Liver (tissue), 3 donors: ENCODE results near the gene MAGI1.

Source experiments
- EGR1 ChIP-seq, 2 donors: IDR thresholded peaks; 2 replicates each; pipeline ENCODE4 v1.6.1; 2016 to 2018; ENCODE audit warnings: antibody characterized with exemption in 2 of 2, low read depth in 2 of 2
- FOXA1 ChIP-seq: IDR thresholded peaks from 2 replicates; pipeline ENCODE4 v1.6.1; 2016; ENCODE audit warnings: antibody characterized with exemption
- GABPA ChIP-seq, 2 donors: IDR thresholded peaks in 1 of 2; conservative IDR thresholded peaks in 1 of 2; 2 replicates each; pipeline ENCODE4 v1.6.1; 2016; ENCODE audit warnings: antibody characterized with exemption in 2 of 2, mild to moderate bottlenecking in 1 of 2, moderate library complexity in 1 of 2
- JUND ChIP-seq, 2 donors: IDR thresholded peaks; 2 replicates each; pipeline ENCODE4 v1.6.1; 2016; ENCODE audit warnings: antibody characterized with exemption in 2 of 2
- RAD21 ChIP-seq, 2 donors: IDR thresholded peaks; 2 replicates each; pipeline ENCODE4 v1.6.1; 2016; ENCODE audit warnings: antibody characterized with exemption in 2 of 2, mild to moderate bottlenecking in 2 of 2
- RXRA ChIP-seq, 2 donors: IDR thresholded peaks; 2 replicates each; pipeline ENCODE4 v1.6.1; 2017 to 2018; ENCODE audit warnings: antibody characterized with exemption in 2 of 2, mild to moderate bottlenecking in 1 of 2
- SP1 ChIP-seq: IDR thresholded peaks from 2 replicates; pipeline ENCODE4 v1.6.1; 2018; ENCODE audit warnings: antibody characterized with exemption, mild to moderate bottlenecking
- TAF1 ChIP-seq: conservative IDR thresholded peaks from 2 replicates; pipeline ENCODE4 v1.6.1; 2016; ENCODE audit warnings: antibody characterized with exemption, mild to moderate bottlenecking
- YY1 ChIP-seq: IDR thresholded peaks from 2 replicates; pipeline ENCODE4 v1.6.1; 2016; ENCODE audit warnings: antibody characterized with exemption, mild to moderate bottlenecking
- TF ChIP-seq, protein P1 (sequence below): fragments of 150-350 bp; IDR thresholded peaks from 2 replicates; pipeline ENCODE4 v1.5.1; 2017; ENCODE audit warnings: improper control_type of control experiment, low read depth, low read length; ENCODE audit not compliant: missing input control
- TF ChIP-seq, protein P2 (sequence below): IDR thresholded peaks from 2 replicates; pipeline ENCODE4 v1.6.1; 2016; ENCODE audit warnings: antibody characterized with exemption, mild to moderate bottlenecking
- TF ChIP-seq, protein P3 (sequence below): IDR thresholded peaks from 2 replicates; pipeline ENCODE4 v1.6.1; 2016; ENCODE audit warnings: antibody characterized with exemption
- donor health status: healthy.
- donor health status: healthy.

- no peak for TF ChIP-seq JUND (IDR thresholded peaks at IDR 0.05)
- TF ChIP-seq RAD21 (IDR thresholded peaks at IDR 0.05) = no peak
- no peak for TF ChIP-seq FOXA1
- TF ChIP-seq, protein P1, sequence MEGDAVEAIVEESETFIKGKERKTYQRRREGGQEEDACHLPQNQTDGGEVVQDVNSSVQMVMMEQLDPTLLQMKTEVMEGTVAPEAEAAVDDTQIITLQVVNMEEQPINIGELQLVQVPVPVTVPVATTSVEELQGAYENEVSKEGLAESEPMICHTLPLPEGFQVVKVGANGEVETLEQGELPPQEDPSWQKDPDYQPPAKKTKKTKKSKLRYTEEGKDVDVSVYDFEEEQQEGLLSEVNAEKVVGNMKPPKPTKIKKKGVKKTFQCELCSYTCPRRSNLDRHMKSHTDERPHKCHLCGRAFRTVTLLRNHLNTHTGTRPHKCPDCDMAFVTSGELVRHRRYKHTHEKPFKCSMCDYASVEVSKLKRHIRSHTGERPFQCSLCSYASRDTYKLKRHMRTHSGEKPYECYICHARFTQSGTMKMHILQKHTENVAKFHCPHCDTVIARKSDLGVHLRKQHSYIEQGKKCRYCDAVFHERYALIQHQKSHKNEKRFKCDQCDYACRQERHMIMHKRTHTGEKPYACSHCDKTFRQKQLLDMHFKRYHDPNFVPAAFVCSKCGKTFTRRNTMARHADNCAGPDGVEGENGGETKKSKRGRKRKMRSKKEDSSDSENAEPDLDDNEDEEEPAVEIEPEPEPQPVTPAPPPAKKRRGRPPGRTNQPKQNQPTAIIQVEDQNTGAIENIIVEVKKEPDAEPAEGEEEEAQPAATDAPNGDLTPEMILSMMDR = no peak
- TF ChIP-seq, protein P2, sequence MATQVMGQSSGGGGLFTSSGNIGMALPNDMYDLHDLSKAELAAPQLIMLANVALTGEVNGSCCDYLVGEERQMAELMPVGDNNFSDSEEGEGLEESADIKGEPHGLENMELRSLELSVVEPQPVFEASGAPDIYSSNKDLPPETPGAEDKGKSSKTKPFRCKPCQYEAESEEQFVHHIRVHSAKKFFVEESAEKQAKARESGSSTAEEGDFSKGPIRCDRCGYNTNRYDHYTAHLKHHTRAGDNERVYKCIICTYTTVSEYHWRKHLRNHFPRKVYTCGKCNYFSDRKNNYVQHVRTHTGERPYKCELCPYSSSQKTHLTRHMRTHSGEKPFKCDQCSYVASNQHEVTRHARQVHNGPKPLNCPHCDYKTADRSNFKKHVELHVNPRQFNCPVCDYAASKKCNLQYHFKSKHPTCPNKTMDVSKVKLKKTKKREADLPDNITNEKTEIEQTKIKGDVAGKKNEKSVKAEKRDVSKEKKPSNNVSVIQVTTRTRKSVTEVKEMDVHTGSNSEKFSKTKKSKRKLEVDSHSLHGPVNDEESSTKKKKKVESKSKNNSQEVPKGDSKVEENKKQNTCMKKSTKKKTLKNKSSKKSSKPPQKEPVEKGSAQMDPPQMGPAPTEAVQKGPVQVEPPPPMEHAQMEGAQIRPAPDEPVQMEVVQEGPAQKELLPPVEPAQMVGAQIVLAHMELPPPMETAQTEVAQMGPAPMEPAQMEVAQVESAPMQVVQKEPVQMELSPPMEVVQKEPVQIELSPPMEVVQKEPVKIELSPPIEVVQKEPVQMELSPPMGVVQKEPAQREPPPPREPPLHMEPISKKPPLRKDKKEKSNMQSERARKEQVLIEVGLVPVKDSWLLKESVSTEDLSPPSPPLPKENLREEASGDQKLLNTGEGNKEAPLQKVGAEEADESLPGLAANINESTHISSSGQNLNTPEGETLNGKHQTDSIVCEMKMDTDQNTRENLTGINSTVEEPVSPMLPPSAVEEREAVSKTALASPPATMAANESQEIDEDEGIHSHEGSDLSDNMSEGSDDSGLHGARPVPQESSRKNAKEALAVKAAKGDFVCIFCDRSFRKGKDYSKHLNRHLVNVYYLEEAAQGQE = no peak
- TF ChIP-seq GABPA (IDR thresholded peaks at IDR 0.05 in 1 of 2, conservative IDR thresholded peaks at IDR 0.05 in 1 of 2) = no peak
- TF ChIP-seq TAF1 = no peak
- TF ChIP-seq, protein P3, sequence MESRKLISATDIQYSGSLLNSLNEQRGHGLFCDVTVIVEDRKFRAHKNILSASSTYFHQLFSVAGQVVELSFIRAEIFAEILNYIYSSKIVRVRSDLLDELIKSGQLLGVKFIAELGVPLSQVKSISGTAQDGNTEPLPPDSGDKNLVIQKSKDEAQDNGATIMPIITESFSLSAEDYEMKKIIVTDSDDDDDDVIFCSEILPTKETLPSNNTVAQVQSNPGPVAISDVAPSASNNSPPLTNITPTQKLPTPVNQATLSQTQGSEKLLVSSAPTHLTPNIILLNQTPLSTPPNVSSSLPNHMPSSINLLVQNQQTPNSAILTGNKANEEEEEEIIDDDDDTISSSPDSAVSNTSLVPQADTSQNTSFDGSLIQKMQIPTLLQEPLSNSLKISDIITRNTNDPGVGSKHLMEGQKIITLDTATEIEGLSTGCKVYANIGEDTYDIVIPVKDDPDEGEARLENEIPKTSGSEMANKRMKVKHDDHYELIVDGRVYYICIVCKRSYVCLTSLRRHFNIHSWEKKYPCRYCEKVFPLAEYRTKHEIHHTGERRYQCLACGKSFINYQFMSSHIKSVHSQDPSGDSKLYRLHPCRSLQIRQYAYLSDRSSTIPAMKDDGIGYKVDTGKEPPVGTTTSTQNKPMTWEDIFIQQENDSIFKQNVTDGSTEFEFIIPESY = no peak
- TF ChIP-seq RXRA (IDR thresholded peaks at IDR 0.05) = no peak
- no peak for TF ChIP-seq SP1
- no peak for TF ChIP-seq EGR1 (IDR thresholded peaks at IDR 0.05; ENCODE audit: low read depth in 2 of 2)
- TF ChIP-seq YY1 = no peak
Observed at GRCh38 chr3:65816208-65816607, 222.5 kb downstream of the MAGI1 start.
